ENCODE results near the gene ULK4. TPM values are rescaled to one million over a fixed set of nuclear protein-coding genes. Genes with fewer than 3 reads are reported as not detected.

ULK4 gene
- total RNA-seq, 4 donors from 2014 or later = 3.2 to 18.7 (median 12.6) TPM

DNA sequence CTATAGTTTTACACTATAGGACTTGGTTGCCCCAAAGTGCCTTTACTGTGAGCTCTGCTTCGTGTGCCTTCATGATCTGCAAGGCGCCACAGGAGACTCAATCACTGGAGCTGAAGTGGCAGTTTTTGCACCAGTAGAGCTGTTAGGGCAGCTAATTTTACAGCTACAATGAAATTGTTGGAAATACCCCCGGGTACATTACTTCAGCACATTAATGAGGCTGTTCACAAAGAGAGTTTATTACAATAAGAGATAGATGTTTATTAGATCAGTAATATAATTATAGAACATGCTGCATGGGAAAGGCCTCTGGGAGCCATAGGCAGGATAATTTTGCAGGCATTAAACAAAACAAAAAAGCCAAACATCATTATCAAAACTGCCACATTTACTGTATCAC is 531.5 kb downstream of the ULK4 start:
- no peak for DNase-seq (ENCODE audit: low spot score in 2 of 2)
- H3K4me3 ChIP-seq (ENCODE audit: low read depth, poor library complexity, severe bottlenecking) = no peak overlapping the region
- intact Hi-C loops (cut with DNase I; ENCODE audit: low total_unique reads) = no loop called here
- TF ChIP-seq POLR2A (IDR thresholded peaks at IDR 0.05) (no peak), CTCF (IDR thresholded peaks at IDR 0.05) (no peak)
- whole genome bisulfite sequencing, 2 donors = 77 to 80% methylated on average over 3 of the region's 3 CpGs

- no peak overlapping the region for H3K4me3 ChIP-seq (ENCODE audit: low read depth, poor library complexity, severe bottlenecking)
- WGBS, 2 donors = 86 to 88% methylated on average over 3 of the region's 3 CpGs
- intact Hi-C loops (cut with DNase I; ENCODE audit: low total_unique reads) = no loop called here
- TF ChIP-seq POLR2A (IDR thresholded peaks at IDR 0.05) = no peak
- no peak for DNase-seq (ENCODE audit: low spot score in 2 of 2)
Measured at GRCh38 chr3:41426485-41426884, 535.4 kb downstream of the ULK4 start.

GRCh38 chr3:41424543-41425300 is 537.2 kb downstream of the ULK4 start:
- 71 to 79% methylated on average over 4 of the region's 4 CpGs for WGBS, 2 donors
- DNase-seq (ENCODE audit: low spot score in 2 of 2) = no peak
- no peak overlapping the region for H3K4me3 ChIP-seq (ENCODE audit: low read depth, poor library complexity, severe bottlenecking)
- intact Hi-C loops (cut with DNase I; ENCODE audit: low total_unique reads) = no loop called here
- no peak for TF ChIP-seq POLR2A (IDR thresholded peaks at IDR 0.05)
- TF ChIP-seq CTCF (IDR thresholded peaks at IDR 0.05) = no peak

GRCh38 chr3:41419809-41420208 is 542.1 kb downstream of the ULK4 start:
- TF ChIP-seq POLR2A (IDR thresholded peaks at IDR 0.05) = no peak
- TF ChIP-seq CTCF (IDR thresholded peaks at IDR 0.05) = no peak
- no peak for DNase-seq (ENCODE audit: low spot score in 2 of 2)

DNA sequence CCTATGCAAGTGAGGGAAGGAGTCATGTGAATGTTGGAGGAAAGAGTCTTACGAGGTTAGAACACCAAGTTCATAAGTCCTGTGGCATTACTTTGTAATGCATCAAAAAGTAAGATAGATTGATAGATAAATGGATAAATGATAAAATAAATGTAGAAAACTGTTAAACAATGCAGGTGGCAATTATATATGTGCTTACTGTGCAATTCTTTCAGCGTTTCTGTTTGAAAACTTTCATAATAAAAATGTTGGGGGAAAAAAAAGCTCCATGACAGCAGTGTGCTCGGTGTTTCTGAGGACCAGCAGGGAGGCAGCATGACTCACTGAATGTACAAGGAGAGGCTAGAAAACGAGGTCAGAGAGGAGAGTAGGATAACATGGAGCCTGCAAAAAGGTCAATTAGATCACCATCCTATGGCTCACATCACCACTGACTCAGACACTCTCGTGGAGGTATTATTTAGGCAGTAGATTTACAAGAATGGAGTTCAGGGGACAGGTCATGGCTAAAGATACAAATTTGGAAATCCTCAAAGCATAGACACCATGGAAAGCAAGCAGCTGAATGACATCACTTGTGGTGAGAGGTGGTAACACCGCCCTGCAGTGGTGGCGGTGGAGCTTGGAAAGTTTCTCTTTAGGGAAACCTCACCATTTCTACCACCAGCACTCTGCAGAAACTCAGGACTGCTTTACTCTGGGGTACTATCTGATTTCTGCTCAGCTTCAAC is 542.8 kb downstream of the ULK4 start:
- H3K4me3 ChIP-seq (ENCODE audit: low read depth, poor library complexity, severe bottlenecking) = no peak overlapping the region
- no peak for DNase-seq (ENCODE audit: low spot score in 2 of 2)
- TF ChIP-seq CTCF (IDR thresholded peaks at IDR 0.05) (no peak), POLR2A (IDR thresholded peaks at IDR 0.05) (no peak)
- intact Hi-C loops (cut with DNase I; ENCODE audit: low total_unique reads) = no loop called here
- 76% methylated on average over 7 of the region's 7 CpGs for WGBS, 2 donors

More at GRCh38 chr3:41419809-41420208, 542.1 kb downstream of the ULK4 start:
- H3K4me3 ChIP-seq (ENCODE audit: low read depth, poor library complexity, severe bottlenecking) = no peak overlapping the region
- intact Hi-C loops (cut with DNase I; ENCODE audit: low total_unique reads) = no loop called here
- 76 to 81% methylated on average over 5 of the region's 5 CpGs for WGBS, 2 donors

DNA sequence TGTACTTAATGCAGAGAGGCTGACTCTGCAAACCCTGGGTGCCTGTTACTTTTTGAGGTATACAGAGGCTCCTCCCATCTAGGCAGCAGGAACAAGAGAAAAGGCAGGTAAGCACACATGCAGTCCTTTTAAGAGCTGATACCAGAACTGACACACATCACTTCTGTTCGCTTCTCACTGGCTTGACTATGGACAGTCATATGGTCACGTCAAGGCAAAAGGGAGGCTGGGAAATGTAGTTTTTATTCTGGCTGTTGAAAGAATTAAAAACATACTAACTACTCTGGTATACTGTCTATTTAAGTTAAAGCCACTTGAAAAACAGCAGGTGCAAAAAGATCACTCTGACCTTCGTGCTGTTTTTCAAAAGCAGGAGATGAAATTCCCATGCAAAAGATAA is 544.3 kb downstream of the ULK4 start:
- TF ChIP-seq POLR2A (IDR thresholded peaks at IDR 0.05) (no peak), CTCF (IDR thresholded peaks at IDR 0.05) (no peak)
- no peak for DNase-seq (ENCODE audit: low spot score in 2 of 2)
- H3K4me3 ChIP-seq (ENCODE audit: low read depth, poor library complexity, severe bottlenecking) = no peak overlapping the region
- WGBS, 2 donors = 79 to 88% methylated on average over 3 of the region's 3 CpGs
- intact Hi-C loops (cut with DNase I; ENCODE audit: low total_unique reads) = no loop called here

All from lower leg skin (tissue), 4 donors.